ENCODE results near the gene PSMC6. TPM values are rescaled to one million over a fixed set of nuclear protein-coding genes. Genes with fewer than 3 reads are reported as not detected.

Gene PSMC6
- total RNA-seq, 1 donor from 2014 or later: 61.5 TPM

DNA sequence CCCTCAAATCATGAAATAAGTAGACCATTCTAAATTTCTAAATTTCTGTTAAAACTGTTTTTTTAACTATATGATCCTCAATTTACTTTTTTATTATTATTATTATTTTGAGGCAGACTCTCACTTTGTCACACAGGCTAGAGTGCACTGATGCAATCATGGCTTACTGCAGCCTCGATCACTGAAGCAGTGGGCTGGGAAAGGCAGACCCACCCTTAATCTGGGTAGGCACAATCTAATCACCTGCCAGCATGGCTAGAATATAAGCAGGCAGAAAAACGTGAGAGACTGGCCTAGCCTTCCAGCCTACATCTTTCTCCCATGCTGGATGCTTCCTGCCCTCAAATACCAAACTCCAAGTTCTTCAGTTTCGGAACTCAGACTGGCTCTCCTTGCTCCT, 14.0 kb upstream of the PSMC6 start:
- Histone ChIP-seq H3K27ac (no peak overlapping the region), H3K36me3 (no peaks in the 10 kb centered on the region), H3K9me3 (no peaks in the 10 kb centered on the region), H3K27me3 (no peaks in the 10 kb centered on the region), H3K4me3 (no peak overlapping the region), H3K4me1 (peaks cover 25% of the 10 kb centered on the region)
- no peak for DNase-seq
- TF ChIP-seq, protein P1, sequence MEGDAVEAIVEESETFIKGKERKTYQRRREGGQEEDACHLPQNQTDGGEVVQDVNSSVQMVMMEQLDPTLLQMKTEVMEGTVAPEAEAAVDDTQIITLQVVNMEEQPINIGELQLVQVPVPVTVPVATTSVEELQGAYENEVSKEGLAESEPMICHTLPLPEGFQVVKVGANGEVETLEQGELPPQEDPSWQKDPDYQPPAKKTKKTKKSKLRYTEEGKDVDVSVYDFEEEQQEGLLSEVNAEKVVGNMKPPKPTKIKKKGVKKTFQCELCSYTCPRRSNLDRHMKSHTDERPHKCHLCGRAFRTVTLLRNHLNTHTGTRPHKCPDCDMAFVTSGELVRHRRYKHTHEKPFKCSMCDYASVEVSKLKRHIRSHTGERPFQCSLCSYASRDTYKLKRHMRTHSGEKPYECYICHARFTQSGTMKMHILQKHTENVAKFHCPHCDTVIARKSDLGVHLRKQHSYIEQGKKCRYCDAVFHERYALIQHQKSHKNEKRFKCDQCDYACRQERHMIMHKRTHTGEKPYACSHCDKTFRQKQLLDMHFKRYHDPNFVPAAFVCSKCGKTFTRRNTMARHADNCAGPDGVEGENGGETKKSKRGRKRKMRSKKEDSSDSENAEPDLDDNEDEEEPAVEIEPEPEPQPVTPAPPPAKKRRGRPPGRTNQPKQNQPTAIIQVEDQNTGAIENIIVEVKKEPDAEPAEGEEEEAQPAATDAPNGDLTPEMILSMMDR (IDR thresholded peaks at IDR 0.05): no peak
- ATAC-seq: no peak
- intact Hi-C loops (cut with DNase I): no loop called here

DNA sequence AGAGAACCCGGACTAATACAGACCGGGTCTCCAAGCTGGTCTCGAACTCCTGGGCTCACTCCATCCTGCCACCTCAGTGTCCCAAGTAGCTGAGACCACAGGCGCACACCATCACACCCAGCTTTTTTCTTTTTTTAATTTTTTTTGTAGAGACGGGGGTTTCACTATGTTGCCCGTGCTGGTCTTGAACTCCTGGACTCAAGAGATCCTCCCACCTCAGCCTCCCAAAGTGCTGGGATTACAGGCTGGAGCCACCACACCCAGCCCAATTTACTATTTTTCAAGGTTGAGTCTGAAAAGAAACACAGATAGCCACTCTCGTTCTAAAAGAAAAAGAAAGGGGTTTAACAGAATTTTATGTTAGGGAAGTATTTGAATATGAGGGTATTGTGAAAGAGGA, 13.5 kb upstream of the PSMC6 start:
- Histone ChIP-seq H3K4me1 (peaks cover 25% of the 10 kb centered on the region), H3K9me3 (no peaks in the 10 kb centered on the region), H3K36me3 (no peaks in the 10 kb centered on the region), H3K4me3 (no peak overlapping the region), H3K27me3 (no peaks in the 10 kb centered on the region), H3K27ac (no peak overlapping the region)
- TF ChIP-seq, protein P1 (IDR thresholded peaks at IDR 0.05): no peak
- DNase-seq (no peak), ATAC-seq (no peak)
- intact Hi-C loops (cut with DNase I): no loop called here

DNA sequence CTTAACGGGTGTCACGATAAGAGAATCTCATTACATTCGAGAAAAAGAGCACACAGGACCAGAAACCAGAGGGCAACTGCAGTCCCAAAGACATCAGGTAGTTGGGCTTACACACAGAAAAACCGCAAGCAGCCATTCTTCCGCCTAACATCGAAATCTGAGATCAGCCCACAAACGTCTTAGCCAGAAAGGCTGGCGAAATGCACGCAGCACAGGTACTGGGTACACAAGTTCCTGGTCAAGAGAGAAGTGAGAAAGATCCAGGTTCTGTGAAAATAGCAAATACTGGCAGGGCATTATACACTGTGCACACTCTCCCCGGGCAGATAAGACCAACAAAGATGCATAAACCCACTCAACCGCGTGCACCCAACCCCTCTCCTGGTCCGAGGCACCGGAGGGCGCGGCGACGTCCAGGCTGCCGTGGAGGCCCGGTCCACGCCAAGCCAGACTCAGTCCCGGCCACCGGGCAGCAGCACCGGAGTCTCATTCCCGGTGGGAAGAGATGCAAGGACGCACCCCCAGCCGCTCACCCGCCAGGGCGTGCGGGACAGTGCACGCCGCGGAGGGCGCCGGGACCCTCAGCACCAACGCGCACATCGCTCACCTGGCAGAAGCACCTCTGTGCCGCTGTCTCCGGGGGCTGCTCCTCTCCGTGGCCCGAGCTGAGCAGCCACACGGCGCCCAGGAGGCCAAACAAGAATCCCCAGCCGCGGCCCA, 12.1 kb upstream of the PSMC6 start:
- H3K27me3 ChIP-seq: no peaks in the 10 kb centered on the region
- DNase-seq: peak; percentile 75
- H3K27ac ChIP-seq: peak overlapping the region; percentile 96
- peak overlapping the region; percentile 97 for H3K4me3 ChIP-seq
- no peaks in the 10 kb centered on the region for H3K9me3 ChIP-seq
- intact Hi-C loops (cut with DNase I): no loop called here
- peak; percentile 42 for ATAC-seq
- H3K36me3 ChIP-seq: no peaks in the 10 kb centered on the region
- TF ChIP-seq, protein P1 (IDR thresholded peaks at IDR 0.05): no peak
- H3K4me1 ChIP-seq: peaks cover 25% of the 10 kb centered on the region

DNA sequence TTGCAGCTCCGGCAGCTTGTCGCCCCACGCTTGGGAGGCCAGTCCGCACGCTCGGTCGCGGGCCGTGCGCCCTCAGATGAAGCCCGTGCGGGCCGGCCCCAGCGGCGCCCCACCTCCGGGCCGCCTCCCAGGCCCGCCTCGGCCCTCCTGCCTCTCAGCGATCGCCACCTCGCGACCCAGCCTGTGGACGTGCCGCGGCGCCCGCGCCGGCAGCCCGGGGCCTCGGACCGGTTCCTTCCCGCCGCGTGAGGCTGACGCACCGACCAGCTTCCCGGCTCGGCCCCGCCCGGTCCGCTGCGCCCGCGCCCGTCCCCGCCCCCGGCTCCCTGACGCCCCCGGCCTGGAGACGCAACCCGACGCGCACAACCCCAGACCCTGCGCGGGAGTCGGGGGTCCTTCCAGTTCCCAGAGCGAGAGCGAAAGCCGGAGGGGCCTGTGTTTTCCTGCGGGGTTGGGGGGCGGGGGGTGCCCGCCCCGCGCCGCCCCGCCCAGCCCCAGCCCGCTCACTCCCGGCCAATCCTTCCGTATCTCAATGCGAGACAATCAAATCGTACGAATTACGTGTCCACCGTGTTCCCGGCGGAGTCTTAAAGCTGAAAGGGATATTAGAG, 11.4 kb upstream of the PSMC6 start, which contains the start of gene ERO1A:
ERO1A (minus strand) TSS at position 78 of the 611 bp plus-strand sequence; CDS start at position 1, 77 bp downstream.
- peak within 1 kb of the TSS; percentile 97 for H3K4me3 ChIP-seq
- peak; percentile 96 for ATAC-seq
- TF ChIP-seq, protein P1 (IDR thresholded peaks at IDR 0.05): no peak
- no peaks in the 10 kb centered on the region for H3K36me3 ChIP-seq
- intact Hi-C loops (cut with DNase I): no loop called here
- peak; percentile 95 for DNase-seq
- no peaks in the 10 kb centered on the region for H3K27me3 ChIP-seq
- H3K9me3 ChIP-seq: no peaks in the 10 kb centered on the region
- H3K27ac ChIP-seq: peak within 1 kb of the TSS; percentile 96
- peaks cover 27% of the 10 kb centered on the region for H3K4me1 ChIP-seq

DNA sequence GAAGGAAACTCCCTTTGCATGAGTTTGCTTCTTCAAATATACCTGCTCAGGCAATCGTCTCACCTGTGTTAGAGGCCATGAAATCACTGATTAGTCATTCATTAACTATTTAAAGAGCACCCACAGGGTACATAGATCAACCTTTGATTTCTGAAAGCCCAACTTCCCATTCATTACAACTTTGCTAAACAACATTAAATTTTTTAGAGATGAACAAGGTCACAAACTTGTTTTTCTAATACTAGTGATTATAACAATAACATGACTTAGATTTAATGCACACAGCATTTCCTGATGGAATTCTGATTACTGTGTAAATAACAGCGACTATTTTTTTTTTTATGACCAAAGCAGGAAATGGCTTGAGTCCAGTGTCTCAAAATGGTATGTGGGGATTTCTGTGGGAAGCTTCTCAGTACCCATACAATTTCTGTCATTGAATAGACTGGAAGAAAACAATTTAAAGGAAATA, 6.3 kb upstream of the PSMC6 start:
- DNase-seq (no peak), ATAC-seq (peak; percentile 37)
- TF ChIP-seq, protein P1 (IDR thresholded peaks at IDR 0.05): no peak
- Histone ChIP-seq H3K27ac (peak overlapping the region; percentile 44), H3K9me3 (no peaks in the 10 kb centered on the region), H3K4me1 (peaks cover 13% of the 10 kb centered on the region), H3K36me3 (no peaks in the 10 kb centered on the region), H3K4me3 (no peak overlapping the region), H3K27me3 (no peaks in the 10 kb centered on the region)
- intact Hi-C loops (cut with DNase I): no loop called here
